Right lobe of liver (tissue), 6 donors: ENCODE results near the gene MATN4. TPM values are rescaled to one million over a fixed set of nuclear protein-coding genes. Genes with fewer than 3 reads are reported as not detected.

Experiments
- ATAC-seq, 4 donors: fragments of 200-7000 bp; cut with Tn5 transposase; one replicate each; pipeline ENCODE4 v1.9.1; 2020; ENCODE audit warnings: mild to moderate bottlenecking in 4 of 4, moderate library complexity in 4 of 4
- DNase-seq, 3 donors: peaks; one replicate each; pipeline ENCODE4 v3.0.0-alpha.2; 2020
- H3K27ac ChIP-seq, 3 donors: fragments of 200-600 bp; one replicate each; pipeline ENCODE4 v1.8.0; 2022
- H3K27me3 ChIP-seq, 2 donors: fragments of 200-600 bp; one replicate each; pipeline ENCODE4 v1.8.0; 2022
- H3K36me3 ChIP-seq, 4 donors: fragments of 200-600 bp; sonication (generic) in 1 of 4; one replicate each; pipeline versions ENCODE4 v1.5.1 to v1.8.0; 2017 to 2022; ENCODE audit warnings: control low read depth in 1 of 4
- H3K4me1 ChIP-seq, 4 donors: fragments of 200-600 bp; sonication (generic) in 1 of 4; one replicate each; pipeline versions ENCODE4 v1.5.1 to v1.8.0; 2017 to 2022; ENCODE audit warnings: control low read depth in 1 of 4
- H3K4me3 ChIP-seq, 3 donors: fragments of 200-600 bp; one replicate each; pipeline ENCODE4 v1.8.0; 2022
- H3K9me3 ChIP-seq, 4 donors: fragments of 200-600 bp; sonication (generic) in 1 of 4; one replicate each; pipeline versions ENCODE4 v1.5.1 to v1.8.0; 2017 to 2022; ENCODE audit warnings: control low read depth in 1 of 4
- CTCF ChIP-seq, 4 donors: fragments of 200-600 bp in 3 of 4; fragments of 450-650 bp in 1 of 4; IDR thresholded peaks; one replicate each; pipeline versions ENCODE4 v1.5.1 to v1.8.0; 2016 to 2022; ENCODE audit warnings: antibody characterized with exemption in 4 of 4, mild to moderate bottlenecking in 2 of 4
- POLR2A ChIP-seq: fragments of 450-650 bp; IDR thresholded peaks from one replicate; pipeline ENCODE4 v1.6.1; 2017; ENCODE audit warnings: antibody characterized with exemption, mild to moderate bottlenecking
- WGBS: methylation state at CpG from one replicate; pipeline ENCODE4 v1.1.6; 2018; ENCODE audit warnings: low coverage, low lambda C conversion rate; ENCODE audit not compliant: insufficient coverage; ENCODE audit errors: missing lambda C conversion rate; 5-methylcytosine and 5-hydroxymethylcytosine counted together
- intact Hi-C, 2 donors: fragments of 100-400 bp; cut with DNase I; formaldehyde crosslinking; loops; one replicate each; pipeline versions ENCODE4 v1.11.2 to v1.14.1; 2022
- total RNA-seq, 6 experiments: library from RNA; depleted of rRNA in 2 of 6; stranded (reverse); fragments of >200 nt in 2 of 6; fragmentation: NEBNext Ultra II Directional in 3 of 6; extraction: Animal tissue kit (Norgen Biotek cat#: 25700) in 3 of 6; gene quantifications; one replicate each; pipeline versions ENCODE4 v1.1.0 to v1.2.4, GENCODE V29; 2016 to 2023
- donor health status: DM: no; HTN: yes; CAD: no.
- donor health status: DM: no; HTN: no; CAD: no.
- donor health status: DM: no; HTN: no; CAD: no.
- donor health status: DM: no; HTN: yes; CAD: no.
- donor health status: DM: no; HTN: yes; CAD: no.

Gene MATN4
- total RNA-seq, 6 experiments from 2014 or later, result not detected

- Histone ChIP-seq H3K9me3 (no peaks in the 10 kb centered on the region), H3K4me1 (peaks cover 0 to 20% (median 4%) of the 10 kb centered on the region in 4 donors), H3K36me3 (no peaks in the 10 kb centered on the region), H3K27ac (no peak overlapping the region), H3K27me3 (no peaks in the 10 kb centered on the region), H3K4me3 (no peak overlapping the region)
- TF ChIP-seq CTCF (IDR thresholded peaks at IDR 0.05) (no peak), POLR2A (no peak)
- DNase-seq, result no peak
- no peak for ATAC-seq
- intact Hi-C loops, result no loop called here
Measured at GRCh38 chr20:45248609-45249008, 59.5 kb downstream of the MATN4 start.

- TF ChIP-seq CTCF (IDR thresholded peaks at IDR 0.05), result no peak
- no peak for TF ChIP-seq POLR2A
- Histone ChIP-seq H3K27me3 (no peaks in the 10 kb centered on the region), H3K9me3 (no peaks in the 10 kb centered on the region), H3K4me3 (no peak overlapping the region), H3K4me1 (peaks cover 0 to 19% (median 4%) of the 10 kb centered on the region in 4 donors), H3K36me3 (no peaks in the 10 kb centered on the region), H3K27ac (no peak overlapping the region)
- WGBS, result 90% methylated on average over 1 of the region's 1 CpG
- DNase-seq (no peak), ATAC-seq (no peak)
- intact Hi-C loops, result no loop called here
Measured at GRCh38 chr20:45247865-45248264, 60.2 kb downstream of the MATN4 start.

- Histone ChIP-seq H3K27ac (no peak overlapping the region), H3K36me3 (no peaks in the 10 kb centered on the region), H3K27me3 (no peaks in the 10 kb centered on the region), H3K4me1 (peaks cover 0 to 11% (median 0%) of the 10 kb centered on the region in 4 donors), H3K9me3 (no peaks in the 10 kb centered on the region), H3K4me3 (no peak overlapping the region)
- ATAC-seq (no peak), DNase-seq (no peak)
- WGBS, result 51% methylated on average over 6 of the region's 6 CpGs
- intact Hi-C loops, result no loop called here
- TF ChIP-seq POLR2A (no peak), CTCF (IDR thresholded peaks at IDR 0.05) (no peak)
Measured at GRCh38 chr20:45246109-45246508, 62.0 kb downstream of the MATN4 start.

Other genes with a start within 250 kb of the MATN4 start
- under 1 TPM in 1 of 6 experiments, not detected in 5; 0.12 TPM for gene KCNS1, start 207.2 kb downstream of the MATN4 start, total RNA-seq
- not detected for gene WFDC5, start 193.1 kb downstream of the MATN4 start, total RNA-seq
- gene WFDC12, start 183.8 kb downstream of the MATN4 start, total RNA-seq, result not detected
- gene PI3, start 133.4 kb downstream of the MATN4 start, total RNA-seq, result not detected
- gene SEMG1, start 101.3 kb downstream of the MATN4 start, total RNA-seq, result not detected
- not detected for gene SEMG2, start 86.9 kb downstream of the MATN4 start, total RNA-seq
- 100 to 1,000 TPM in 5 of 6 experiments, 10 to 100 TPM in 1; 51.9 to 197 (median 169) TPM for gene SLPI, start 53.7 kb downstream of the MATN4 start, total RNA-seq
- not detected for gene RBPJL, start 1.5 kb downstream of the MATN4 start, total RNA-seq
- gene SDC4, start 40.1 kb upstream of the MATN4 start, total RNA-seq, result 100 to 1,000 TPM in 4 of 6 experiments, 10 to 100 TPM in 2; 84.3 to 373 (median 116) TPM
- gene SYS1, start 54.9 kb upstream of the MATN4 start, total RNA-seq, result 10 to 100 TPM; 16.6 to 26.2 (median 20.8) TPM
- not detected for gene TP53TG5, start 70.0 kb upstream of the MATN4 start, total RNA-seq
- gene DBNDD2, start 100.0 kb upstream of the MATN4 start, total RNA-seq, result 1 to 10 TPM; 2.3 to 5.3 (median 3.3) TPM
- gene PIGT, start 107.8 kb upstream of the MATN4 start, total RNA-seq, result 10 to 100 TPM; 35.7 to 58.4 (median 40.5) TPM
- 1 to 10 TPM in 4 of 6 experiments, under 1 TPM in 1, not detected in 1; 0.77 to 2.8 (median 1.8) TPM for gene WFDC2, start 161.5 kb upstream of the MATN4 start, total RNA-seq
- not detected for gene SPINT3, start 207.3 kb upstream of the MATN4 start, total RNA-seq
- gene WFDC6, start 231.2 kb upstream of the MATN4 start, total RNA-seq, result not detected
- gene EPPIN, start 239.1 kb upstream of the MATN4 start, total RNA-seq, result not detected